Measurements from ENCODE around the gene EBF4. TPM values are rescaled to one million over a fixed set of nuclear protein-coding genes. Genes with fewer than 3 reads are reported as not detected.

EBF4 gene
- total and polyA plus RNA-seq, 10 of the 15 experiments (the other 5 are each of a cell fraction or from before 2014, with no cell fraction given) = 0.13 TPM; not detected in 9

DNA sequence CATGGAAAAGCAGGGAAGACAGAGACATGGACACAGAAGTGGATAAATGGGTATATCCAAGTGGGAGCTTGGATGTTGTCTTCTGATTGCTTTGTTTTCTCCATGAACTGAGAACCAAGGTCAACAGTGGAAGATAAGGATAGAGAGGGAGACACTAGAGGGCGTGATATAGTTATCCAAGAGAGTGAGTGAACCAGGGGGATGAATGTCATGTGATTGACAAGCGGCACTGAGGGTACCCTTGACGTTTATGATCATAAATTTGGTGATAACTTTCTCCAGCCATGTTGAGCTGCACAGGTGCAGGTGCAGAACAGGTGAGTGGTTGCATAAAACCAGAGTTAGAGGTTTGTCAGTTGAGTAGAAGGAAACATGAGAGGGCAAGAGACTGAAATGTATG, 20.7 kb downstream of the EBF4 start (continued):
- TF ChIP-seq, protein P1, sequence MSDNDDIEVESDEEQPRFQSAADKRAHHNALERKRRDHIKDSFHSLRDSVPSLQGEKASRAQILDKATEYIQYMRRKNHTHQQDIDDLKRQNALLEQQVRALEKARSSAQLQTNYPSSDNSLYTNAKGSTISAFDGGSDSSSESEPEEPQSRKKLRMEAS (IDR thresholded peaks at IDR 0.05; ENCODE audit: low read depth, low read length) = no peak
- no peak for TF ChIP-seq NBN (IDR thresholded peaks at IDR 0.05)

DNA sequence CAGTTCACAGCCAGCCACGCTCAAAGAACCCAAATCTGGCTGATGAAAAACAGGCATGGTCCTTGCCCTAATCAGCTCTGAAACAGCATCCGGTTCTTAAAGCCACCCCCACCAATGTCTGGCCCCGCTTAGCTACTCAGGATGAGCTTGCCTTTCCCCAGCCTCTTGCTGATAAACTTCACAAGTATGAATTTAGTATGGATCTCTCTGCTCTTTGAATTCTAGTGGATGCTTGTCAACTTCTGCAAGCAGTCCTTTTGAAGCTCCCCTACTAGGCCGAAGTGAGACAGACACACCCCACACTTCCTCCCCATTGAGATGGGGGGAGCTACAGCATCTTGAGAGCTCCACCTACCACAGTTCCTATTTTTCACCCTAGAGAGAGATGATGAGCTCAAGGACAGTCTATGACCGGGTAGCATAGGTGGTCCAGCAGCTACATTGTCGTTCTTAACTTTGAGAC, 36.7 kb downstream of the EBF4 start:
- FAIRE-seq (no peak), DNase-seq (ENCODE audit: low read depth, low spot score) (no peak), ATAC-seq (no peak)
- H3K36me3 ChIP-seq (ENCODE audit: control insufficient read depth in 2 of 2, insufficient read depth in 2 of 2, low read length in 1 of 2) = no peaks in the 10 kb centered on the region
- peaks cover 5% of the 10 kb centered on the region; the same call in 1 of the 2 replicates for H3K4me1 ChIP-seq (ENCODE audit: control insufficient read depth, insufficient read depth, low read length)
- 0 out of 2 replicates have a peak, but pooled peaks have one; percentile 31 for TF ChIP-seq SPI1 (IDR thresholded peaks at IDR 0.05; ENCODE audit: borderline replicate concordance, insufficient read depth, low read depth, low read length)
- TF ChIP-seq HDAC6 (IDR thresholded peaks at IDR 0.05; ENCODE audit: unreplicated experiment) = no peak
- TF ChIP-seq SRF (IDR thresholded peaks at IDR 0.05; ENCODE audit: low read depth in 2 of 2, low read length in 2 of 2) = 0 out of 4 replicates have a peak, but pooled peaks of 1 of the 2 experiments have one; percentile 24
- ChIA-PET SMC1A (ENCODE audit: uncharacterized antibody, unreplicated experiment) (interaction anchor here (0.6 to 1.3 kb wide), 4 partner anchors 9 to 429 kb away, joined by 3 to 4 read pairs (median 4); no protein-coding TSS in a partner anchor), RAD21 (ENCODE audit: unreplicated experiment) (no interaction called here), CTCF (interaction anchor here (1.1 to 4.1 kb wide), 3 partner anchors 12 to 26 kb away, joined by 3 to 19 read pairs (median 3); no protein-coding TSS in a partner anchor), POLR2A (no interaction called here)
- H3K4me3 ChIP-seq = no peak overlapping the region
- no TSS peak for BruUV-seq (replicated peaks)
- H3K27ac ChIP-seq (ENCODE audit: control insufficient read depth, insufficient read depth) = no peak overlapping the region
- no peaks in the 10 kb centered on the region for H4K20me1 ChIP-seq (ENCODE audit: control insufficient read depth, insufficient read depth)
- no peaks in the 10 kb centered on the region for H3K79me2 ChIP-seq (ENCODE audit: control insufficient read depth, insufficient read depth, low read length)
- H3K9me3 ChIP-seq (replicated peaks; ENCODE audit: control insufficient read depth, insufficient read depth, low read length) = no peaks in the 10 kb centered on the region; the same call in 1 of the 3 replicates
- intact Hi-C loops (cut with micrococcal nuclease; ENCODE audit: unreplicated experiment) = no loop called here
- H3K9ac ChIP-seq (ENCODE audit: control insufficient read depth, insufficient read depth, low read length) = no peak overlapping the region
- peak overlapping the region; percentile 39 for H2AFZ ChIP-seq (ENCODE audit: control insufficient read depth, low read depth, low read length)
- in situ Hi-C loops (cut with MboI) = no loop called here
- H3K4me2 ChIP-seq (ENCODE audit: control insufficient read depth, insufficient read depth) = 0 out of 2 replicates have a peak overlapping the region, but pooled peaks have one; percentile 9
- H3K27me3 ChIP-seq (replicated peaks in 1 of 2; ENCODE audit: control insufficient read depth in 2 of 2, insufficient read depth in 2 of 2, low read length in 1 of 2) = peaks cover 2 to 3% of the 10 kb centered on the region in 2 experiments; a peak in 3 of 4 replicates
- 9% methylated on average over 6 of the region's 6 CpGs for WGBS (ENCODE audit: insufficient coverage, insufficient replicate concordance, low lambda C conversion rate, missing lambda C conversion rate)

Measured in GM12878 (cell line).